GM19324 (cell line): Measurements from ENCODE around the gene AGAP1.

Experiments
- ATAC-seq: cut with Tn5 transposase; IDR thresholded peaks from one replicate; pipeline ENCODE4 v1.9.1; 2021; ENCODE audit warnings: mild to moderate bottlenecking, moderate library complexity; ENCODE audit not compliant: unreplicated experiment, low FRiP score

AGAP1 gene

GRCh38 chr2:235582081-235582686 is 88.3 kb downstream of the AGAP1 start:
- no peak for ATAC-seq

GRCh38 chr2:235582729-235583128 is 88.9 kb downstream of the AGAP1 start:
- no peak for ATAC-seq

- ATAC-seq: no peak
Measured at GRCh38 chr2:235583144-235583543, 89.3 kb downstream of the AGAP1 start.

- no peak for ATAC-seq
Measured at GRCh38 chr2:235583925-235584637, 90.2 kb downstream of the AGAP1 start.

- no peak for ATAC-seq
Measured at GRCh38 chr2:235584638-235585007, 90.8 kb downstream of the AGAP1 start.

GRCh38 chr2:235587202-235587601 is 93.4 kb downstream of the AGAP1 start:
- no peak for ATAC-seq

GRCh38 chr2:235588750-235589149 is 94.9 kb downstream of the AGAP1 start:
- ATAC-seq: no peak

GRCh38 chr2:235591231-235591730 is 97.4 kb downstream of the AGAP1 start:
- no peak for ATAC-seq

GRCh38 chr2:235591921-235592320 is 98.1 kb downstream of the AGAP1 start:
- no peak for ATAC-seq

- ATAC-seq: no peak
Measured at GRCh38 chr2:235592430-235592829, 98.6 kb downstream of the AGAP1 start.

GRCh38 chr2:235592836-235593235 is 99.0 kb downstream of the AGAP1 start:
- no peak for ATAC-seq

GRCh38 chr2:235594041-235594440 is 100.2 kb downstream of the AGAP1 start:
- no peak for ATAC-seq

GRCh38 chr2:235594964-235595363 is 101.1 kb downstream of the AGAP1 start:
- ATAC-seq: no peak

GRCh38 chr2:235595422-235596010 is 101.7 kb downstream of the AGAP1 start:
- ATAC-seq: no peak

GRCh38 chr2:235596272-235596671 is 102.4 kb downstream of the AGAP1 start:
- no peak for ATAC-seq

GRCh38 chr2:235597081-235597615 is 103.3 kb downstream of the AGAP1 start:
- no peak for ATAC-seq

GRCh38 chr2:235598026-235598425 is 104.2 kb downstream of the AGAP1 start:
- no peak for ATAC-seq

- no peak for ATAC-seq
Measured at GRCh38 chr2:235598532-235599531, 105.0 kb downstream of the AGAP1 start.

GRCh38 chr2:235599596-235600338 is 105.9 kb downstream of the AGAP1 start:
- no peak for ATAC-seq

GRCh38 chr2:235600406-235600805 is 106.6 kb downstream of the AGAP1 start:
- ATAC-seq: no peak
